MM.1S (cell line): ENCODE data around the gene KIF20B.

Source experiments
- EZH2 ChIP-seq: fragments of 300-600 bp; sonication (generic); optimal IDR thresholded peaks from 2 replicates; pipeline ENCODE3; 2017; ENCODE audit warnings: low read depth, mild to moderate bottlenecking, antibody characterized with exemption, low read length, mixed read lengths
- EZH2phosphoT487 ChIP-seq: fragments of 300-600 bp; sonication (generic); IDR thresholded peaks from 2 replicates; pipeline ENCODE4 v1.6.1; 2018; ENCODE audit warnings: antibody characterized with exemption, low read length
- TF ChIP-seq, protein P1 (sequence below): fragments of 300-600 bp; sonication (generic); IDR thresholded peaks from 2 replicates; pipeline ENCODE4 v1.5.1; 2016; ENCODE audit warnings: antibody characterized with exemption, low read length, mixed read lengths

DNA sequence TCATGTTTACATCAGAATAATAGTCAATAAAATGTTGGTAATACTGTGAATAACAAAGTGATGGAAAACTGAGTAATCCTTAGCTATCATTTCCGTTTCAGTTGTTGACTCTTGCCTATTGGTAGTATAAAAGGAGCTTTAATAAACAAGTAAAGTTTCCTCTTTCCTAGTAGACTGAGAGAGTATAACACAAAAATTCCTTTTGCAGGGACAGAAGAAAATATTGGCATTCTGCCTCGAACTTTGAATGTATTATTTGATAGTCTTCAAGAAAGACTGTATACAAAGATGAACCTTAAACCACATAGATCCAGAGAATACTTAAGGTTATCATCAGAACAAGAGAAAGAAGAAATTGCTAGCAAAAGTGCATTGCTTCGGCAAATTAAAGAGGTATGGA lies 9.4 kb downstream of the KIF20B start:
- TF ChIP-seq, protein P1, sequence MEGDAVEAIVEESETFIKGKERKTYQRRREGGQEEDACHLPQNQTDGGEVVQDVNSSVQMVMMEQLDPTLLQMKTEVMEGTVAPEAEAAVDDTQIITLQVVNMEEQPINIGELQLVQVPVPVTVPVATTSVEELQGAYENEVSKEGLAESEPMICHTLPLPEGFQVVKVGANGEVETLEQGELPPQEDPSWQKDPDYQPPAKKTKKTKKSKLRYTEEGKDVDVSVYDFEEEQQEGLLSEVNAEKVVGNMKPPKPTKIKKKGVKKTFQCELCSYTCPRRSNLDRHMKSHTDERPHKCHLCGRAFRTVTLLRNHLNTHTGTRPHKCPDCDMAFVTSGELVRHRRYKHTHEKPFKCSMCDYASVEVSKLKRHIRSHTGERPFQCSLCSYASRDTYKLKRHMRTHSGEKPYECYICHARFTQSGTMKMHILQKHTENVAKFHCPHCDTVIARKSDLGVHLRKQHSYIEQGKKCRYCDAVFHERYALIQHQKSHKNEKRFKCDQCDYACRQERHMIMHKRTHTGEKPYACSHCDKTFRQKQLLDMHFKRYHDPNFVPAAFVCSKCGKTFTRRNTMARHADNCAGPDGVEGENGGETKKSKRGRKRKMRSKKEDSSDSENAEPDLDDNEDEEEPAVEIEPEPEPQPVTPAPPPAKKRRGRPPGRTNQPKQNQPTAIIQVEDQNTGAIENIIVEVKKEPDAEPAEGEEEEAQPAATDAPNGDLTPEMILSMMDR, result no peak
- TF ChIP-seq EZH2 (no peak), EZH2phosphoT487 (no peak)
